CD14-positive monocyte (primary cell): ENCODE data around the gene GPLD1. TPM values are rescaled to one million over a fixed set of nuclear protein-coding genes. Genes with fewer than 3 reads are reported as not detected.

ENCODE experiments used
- DNase-seq, 3 donors: peaks; one replicate each; pipeline ENCODE4 v3.0.0-alpha.2; 2011 to 2022
- H2AFZ ChIP-seq: 2 replicates; pipeline ENCODE4 v1.6.0; 2012; ENCODE audit warnings: mild to moderate bottlenecking, low read depth, low read length, inconsistent platforms; ENCODE audit not compliant: insufficient read depth, poor library complexity, severe bottlenecking
- H3K27ac ChIP-seq, 2 donors: 1 replicate in 1 of 2; 2 replicates in 1 of 2; pipeline ENCODE4 v1.5.1; 2012 to 2013; ENCODE audit warnings: low read length in 2 of 2, control low read depth in 1 of 2, inconsistent platforms in 1 of 2, low read depth in 1 of 2, mild to moderate bottlenecking in 1 of 2
- H3K27me3 ChIP-seq, 2 donors: one replicate each; pipeline versions ENCODE4 v1.6.0 to v1.6.1; 2011 to 2013; ENCODE audit warnings: low read length in 2 of 2; ENCODE audit not compliant: control insufficient read depth in 2 of 2, insufficient read depth in 2 of 2
- H3K36me3 ChIP-seq, 2 donors: replicated peaks in 1 of 2; 1 replicate in 1 of 2; 2 replicates in 1 of 2; pipeline versions ENCODE4 v1.5.1 to v1.6.1; 2012 to 2013; ENCODE audit warnings: low read length in 2 of 2, control low read depth in 1 of 2, inconsistent platforms in 1 of 2, mild to moderate bottlenecking in 1 of 2; ENCODE audit not compliant: insufficient read depth in 2 of 2, control insufficient read depth in 1 of 2
- H3K4me1 ChIP-seq, 2 donors: 1 replicate in 1 of 2; 2 replicates in 1 of 2; pipeline versions ENCODE4 v1.5.1 to v1.6.1; 2012 to 2013; ENCODE audit warnings: low read length in 2 of 2, control low read depth in 1 of 2, inconsistent platforms in 1 of 2, mild to moderate bottlenecking in 1 of 2, moderate library complexity in 1 of 2; ENCODE audit not compliant: insufficient read depth in 2 of 2, control insufficient read depth in 1 of 2
- H3K4me2 ChIP-seq: replicated peaks from 2 replicates; pipeline ENCODE3; 2012; ENCODE audit warnings: low read length, moderate library complexity, mild to moderate bottlenecking; ENCODE audit not compliant: poor library complexity, severe bottlenecking; ENCODE audit errors: extremely low read depth
- H3K4me3 ChIP-seq, 3 experiments: fragments of 200-600 bp in 1 of 3; sonication (generic) in 1 of 3; replicated peaks in 1 of 3; 1 replicate in 2 of 3; 2 replicates in 1 of 3; pipeline ENCODE4 v1.5.1; 2011 to 2013; ENCODE audit warnings: low read length in 3 of 3, mild to moderate bottlenecking in 3 of 3, control low read depth in 2 of 3, low read depth in 2 of 3, inconsistent platforms in 1 of 3, moderate library complexity in 1 of 3
- H3K79me2 ChIP-seq: 2 replicates; pipeline ENCODE4 v1.6.0; 2012; ENCODE audit warnings: mild to moderate bottlenecking, control low read depth, inconsistent platforms, low read length, moderate library complexity; ENCODE audit not compliant: insufficient read depth
- H3K9ac ChIP-seq: 2 replicates; pipeline ENCODE4 v1.6.0; 2017; ENCODE audit warnings: low read length, mild to moderate bottlenecking; ENCODE audit not compliant: insufficient read depth, poor library complexity, severe bottlenecking
- H3K9me3 ChIP-seq, 2 donors: replicated peaks in 1 of 2; 1 replicate in 1 of 2; 2 replicates in 1 of 2; pipeline versions ENCODE4 v1.5.1 to v1.6.1; 2012 to 2013; ENCODE audit warnings: low read length in 2 of 2, control low read depth in 1 of 2; ENCODE audit not compliant: control insufficient read depth in 1 of 2, insufficient read depth in 1 of 2
- H4K20me1 ChIP-seq: 2 replicates; pipeline ENCODE4 v1.6.0; 2012; ENCODE audit warnings: mild to moderate bottlenecking, low read length, control low read depth, moderate library complexity; ENCODE audit not compliant: insufficient read depth
- H3K27ac Mint-ChIP-seq, 7 donors: one replicate each; pipeline ENCODE4 v1.8.0; 2020; ENCODE audit warnings: mild to moderate bottlenecking in 7 of 7, mixed read lengths in 7 of 7, moderate library complexity in 6 of 7, inconsistent platforms in 2 of 7
- H3K27me3 Mint-ChIP-seq, 3 donors: one replicate each; pipeline ENCODE4 v1.8.0; 2021 to 2022; ENCODE audit warnings: low read depth in 3 of 3, mild to moderate bottlenecking in 3 of 3, mixed read lengths in 3 of 3, moderate library complexity in 3 of 3, inconsistent platforms in 1 of 3
- H3K36me3 Mint-ChIP-seq, 2 donors: one replicate each; pipeline ENCODE4 v1.8.0; 2020; ENCODE audit warnings: mixed read lengths in 2 of 2, inconsistent platforms in 1 of 2, mild to moderate bottlenecking in 1 of 2
- H3K4me1 Mint-ChIP-seq: one replicate; pipeline ENCODE4 v1.8.0; 2020; ENCODE audit warnings: mild to moderate bottlenecking, mixed read lengths
- H3K4me3 Mint-ChIP-seq, 2 donors: one replicate each; pipeline ENCODE4 v1.8.0; 2020; ENCODE audit warnings: mild to moderate bottlenecking in 2 of 2, mixed read lengths in 2 of 2, moderate library complexity in 1 of 2
- H3K9me3 Mint-ChIP-seq, 7 donors: one replicate each; pipeline ENCODE4 v1.8.0; 2020 to 2022; ENCODE audit warnings: mixed read lengths in 7 of 7, mild to moderate bottlenecking in 6 of 7, moderate library complexity in 6 of 7, inconsistent platforms in 2 of 7
- CTCF ChIP-seq: fragments of 200-600 bp; IDR thresholded peaks from one replicate; pipeline ENCODE4 v1.8.0; 2022; ENCODE audit warnings: antibody characterized with exemption, mild to moderate bottlenecking
- WGBS: methylation state at CpG from one replicate; pipeline ENCODE4 v1.1.5; 2013; ENCODE audit warnings: missing lambda C conversion rate; ENCODE audit not compliant: insufficient coverage; 5-methylcytosine and 5-hydroxymethylcytosine counted together
- intact Hi-C, 2 donors: fragments of 100-400 bp; cut with micrococcal nuclease; formaldehyde crosslinking; loops; one replicate each; pipeline versions ENCODE4 v1.15.0 to v1.15.1; 2023
- polyA plus RNA-seq, 3 donors: library from polyadenylated mRNA; depleted of rRNA in 1 of 3; unstranded in 2 of 3; stranded (reverse) in 1 of 3; fragments of 300-500 nt in 2 of 3; fragments of >200 nt in 1 of 3; fragmentation: Illumina TruSeq in 2 of 3; gene quantifications; 1 replicate in 2 of 3; 2 replicates in 1 of 3; pipeline ENCODE4 v1.2.3, GENCODE V29; 2012 to 2021

The GPLD1 gene
- polyA plus RNA-seq, 3 donors: not detected

GRCh38 chr6:24478903-24479302 is 10.5 kb downstream of the GPLD1 start:
- Histone ChIP-seq H2AFZ (no peak overlapping the region), H3K27me3 (no peaks in the 10 kb centered on the region), H3K4me1 (no peaks in the 10 kb centered on the region), H4K20me1 (no peaks in the 10 kb centered on the region), H3K79me2 (no peaks in the 10 kb centered on the region), H3K4me3 (no peak overlapping the region), H3K4me2 (no peak overlapping the region), H3K9me3 (no peaks in the 10 kb centered on the region), H3K27ac (no peak overlapping the region), H3K36me3 (no peaks in the 10 kb centered on the region), H3K9ac (no peak overlapping the region)
- Mint-ChIP-seq H3K9me3 (no peaks in the 10 kb centered on the region), H3K4me1 (no peaks in the 10 kb centered on the region), H3K4me3 (no peak overlapping the region), H3K27ac (no peak overlapping the region), H3K27me3 (no peaks in the 10 kb centered on the region), H3K36me3 (no peaks in the 10 kb centered on the region)
- 91% methylated on average over 2 of the region's 4 CpGs for WGBS
- no peak for TF ChIP-seq CTCF
- no peak for DNase-seq
- intact Hi-C loops: no loop called here

GRCh38 chr6:24477070-24477469 is 12.3 kb downstream of the GPLD1 start:
- H4K20me1 ChIP-seq: no peaks in the 10 kb centered on the region
- no peak for DNase-seq
- H3K4me1 ChIP-seq: no peaks in the 10 kb centered on the region
- WGBS: no CpG with 5 or more reads among the region's 1 CpG
- no peaks in the 10 kb centered on the region for H3K27me3 ChIP-seq
- intact Hi-C loops: no loop called here
- H3K9me3 Mint-ChIP-seq: no peaks in the 10 kb centered on the region
- no peak for TF ChIP-seq CTCF
- no peak overlapping the region for H3K4me2 ChIP-seq
- no peak overlapping the region for H3K27ac ChIP-seq
- H3K9ac ChIP-seq: no peak overlapping the region
- H3K27me3 Mint-ChIP-seq: no peaks in the 10 kb centered on the region
- H3K4me3 Mint-ChIP-seq: no peak overlapping the region
- H2AFZ ChIP-seq: no peak overlapping the region
- H3K79me2 ChIP-seq: no peaks in the 10 kb centered on the region
- H3K9me3 ChIP-seq: no peaks in the 10 kb centered on the region
- no peaks in the 10 kb centered on the region for H3K4me1 Mint-ChIP-seq
- no peak overlapping the region for H3K4me3 ChIP-seq
- no peak overlapping the region for H3K27ac Mint-ChIP-seq
- H3K36me3 Mint-ChIP-seq: no peaks in the 10 kb centered on the region
- H3K36me3 ChIP-seq: no peaks in the 10 kb centered on the region
